ENCODE results near the gene RPS6KA1.

RPS6KA1 gene

Small RNAs within 50 kb of the gene (microRNA-seq; reads per million reads assigned to microRNA genes)
- gene MIR1976, result 2.4 reads per million

All from HL-60 (cell line).